IMR-90 (cell line): ENCODE results near the gene CSNK1G2.

Experiments
- BHLHE40 ChIP-seq: fragments of 150-350 bp; IDR thresholded peaks from 2 replicates; pipeline ENCODE4 v1.6.1; 2016; ENCODE audit warnings: mild to moderate bottlenecking, low read depth, low read length
- CEBPB ChIP-seq: IDR thresholded peaks from 2 replicates; pipeline ENCODE4 v1.6.1; 2012; ENCODE audit warnings: low read depth, low read length, improper control_type of control experiment
- ELK1 ChIP-seq: fragments of 150-350 bp; IDR thresholded peaks from 2 replicates; pipeline ENCODE4 v1.6.1; 2016; ENCODE audit warnings: low read depth, mild to moderate bottlenecking, low read length, moderate library complexity, borderline replicate concordance
- FOS ChIP-seq: fragments of 150-350 bp; IDR thresholded peaks from 2 replicates; pipeline ENCODE4 v1.6.1; 2016; ENCODE audit warnings: low read depth, low read length
- MXI1 ChIP-seq: IDR thresholded peaks from 2 replicates; pipeline ENCODE4 v1.6.1; 2012; ENCODE audit warnings: low read depth, mild to moderate bottlenecking, low read length, moderate library complexity, borderline replicate concordance
- POLR2A ChIP-seq: IDR thresholded peaks from 2 replicates; pipeline ENCODE4 v1.6.1; 2012; ENCODE audit warnings: mild to moderate bottlenecking, low read depth, low read length
- RAD21 ChIP-seq: IDR thresholded peaks from 2 replicates; pipeline ENCODE4 v1.6.1; 2012; ENCODE audit warnings: low read length, improper control_type of control experiment
- RCOR1 ChIP-seq: IDR thresholded peaks from 2 replicates; pipeline ENCODE4 v1.6.1; 2012; ENCODE audit warnings: mild to moderate bottlenecking, low read length, improper control_type of control experiment; ENCODE audit not compliant: insufficient replicate concordance
- RFX5 ChIP-seq: IDR thresholded peaks from 2 replicates; pipeline ENCODE4 v1.8.0; 2012; ENCODE audit warnings: low read depth, mild to moderate bottlenecking, low read length, moderate library complexity
- SMC3 ChIP-seq: fragments of 150-350 bp; IDR thresholded peaks from 2 replicates; pipeline ENCODE4 v1.6.1; 2016; ENCODE audit warnings: low read depth, mild to moderate bottlenecking, antibody characterized with exemption, low read length, moderate library complexity
- TF ChIP-seq, protein P1 (sequence below): conservative IDR thresholded peaks from 2 replicates; pipeline ENCODE4 v1.5.1; 2012; ENCODE audit warnings: mild to moderate bottlenecking, low read depth, low read length, improper control_type of control experiment
- TF ChIP-seq, protein P2 (sequence below): fragments of 150-350 bp; IDR thresholded peaks from 2 replicates; pipeline ENCODE4 v1.6.1; 2017; ENCODE audit warnings: mild to moderate bottlenecking, antibody characterized with exemption, low read length, low read depth

GRCh38 chr19:1925544-1925943 lies 15.4 kb upstream of the CSNK1G2 start:
- TF ChIP-seq, protein P1, sequence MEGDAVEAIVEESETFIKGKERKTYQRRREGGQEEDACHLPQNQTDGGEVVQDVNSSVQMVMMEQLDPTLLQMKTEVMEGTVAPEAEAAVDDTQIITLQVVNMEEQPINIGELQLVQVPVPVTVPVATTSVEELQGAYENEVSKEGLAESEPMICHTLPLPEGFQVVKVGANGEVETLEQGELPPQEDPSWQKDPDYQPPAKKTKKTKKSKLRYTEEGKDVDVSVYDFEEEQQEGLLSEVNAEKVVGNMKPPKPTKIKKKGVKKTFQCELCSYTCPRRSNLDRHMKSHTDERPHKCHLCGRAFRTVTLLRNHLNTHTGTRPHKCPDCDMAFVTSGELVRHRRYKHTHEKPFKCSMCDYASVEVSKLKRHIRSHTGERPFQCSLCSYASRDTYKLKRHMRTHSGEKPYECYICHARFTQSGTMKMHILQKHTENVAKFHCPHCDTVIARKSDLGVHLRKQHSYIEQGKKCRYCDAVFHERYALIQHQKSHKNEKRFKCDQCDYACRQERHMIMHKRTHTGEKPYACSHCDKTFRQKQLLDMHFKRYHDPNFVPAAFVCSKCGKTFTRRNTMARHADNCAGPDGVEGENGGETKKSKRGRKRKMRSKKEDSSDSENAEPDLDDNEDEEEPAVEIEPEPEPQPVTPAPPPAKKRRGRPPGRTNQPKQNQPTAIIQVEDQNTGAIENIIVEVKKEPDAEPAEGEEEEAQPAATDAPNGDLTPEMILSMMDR, result no peak
- TF ChIP-seq POLR2A (no peak), FOS (no peak), SMC3 (no peak), RAD21 (no peak), RFX5 (no peak), CEBPB (no peak), RCOR1 (no peak), ELK1 (no peak), BHLHE40 (no peak), MXI1 (no peak)
- TF ChIP-seq, protein P2, sequence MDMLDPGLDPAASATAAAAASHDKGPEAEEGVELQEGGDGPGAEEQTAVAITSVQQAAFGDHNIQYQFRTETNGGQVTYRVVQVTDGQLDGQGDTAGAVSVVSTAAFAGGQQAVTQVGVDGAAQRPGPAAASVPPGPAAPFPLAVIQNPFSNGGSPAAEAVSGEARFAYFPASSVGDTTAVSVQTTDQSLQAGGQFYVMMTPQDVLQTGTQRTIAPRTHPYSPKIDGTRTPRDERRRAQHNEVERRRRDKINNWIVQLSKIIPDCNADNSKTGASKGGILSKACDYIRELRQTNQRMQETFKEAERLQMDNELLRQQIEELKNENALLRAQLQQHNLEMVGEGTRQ, result no peak
